PC-9 (cell line): ENCODE results near the gene TAC3. TPM values are rescaled to one million over a fixed set of nuclear protein-coding genes. Genes with fewer than 3 reads are reported as not detected.

Experiments used
- BruUV-seq: library from RNA; stranded (reverse); fragments of 400-500 nt; replicated peaks from 2 replicates; lab custom pipeline; 2021; lab: Mats Ljungman, UMichigan
- CTCF ChIA-PET: fragments of 300-600 bp; sonication (Branson Sonifier 250); formaldehyde crosslinking; loops from one replicate; lab custom pipeline; 2022; ENCODE audit warnings: antibody characterized with exemption; lab: Charles Lee
- POLR2A ChIA-PET: fragments of 300-600 bp; sonication (Branson Sonifier 250); formaldehyde crosslinking; loops from one replicate; lab custom pipeline; 2022; ENCODE audit warnings: antibody characterized with exemption; ENCODE audit not compliant: unreplicated experiment; lab: Charles Lee
- DNase-seq, 2 experiments: peaks; one replicate each; pipeline versions ENCODE4 v3.0.0 to v3.0.0-alpha.2; 2015 to 2022; ENCODE audit warnings: mixed read lengths in 1 of 2
- H2AFZ ChIP-seq: fragments of 200-600 bp; sonication (generic); 2 replicates; pipeline ENCODE4 v1.8.1; 2017; ENCODE audit warnings: antibody characterized with exemption
- H3F3A ChIP-seq: fragments of 200-600 bp; sonication (generic); 2 replicates; pipeline ENCODE4 v1.8.1; 2017; ENCODE audit warnings: antibody characterized with exemption, mild to moderate bottlenecking, low read depth; ENCODE audit not compliant: insufficient read depth
- H3K27ac ChIP-seq: fragments of 200-600 bp; sonication (generic); 2 replicates; pipeline ENCODE4 v1.6.1; 2016; ENCODE audit warnings: mixed run types
- H3K27me3 ChIP-seq: fragments of 200-600 bp; sonication (generic); 2 replicates; pipeline ENCODE4 v1.6.1; 2016; ENCODE audit warnings: low read depth, mixed run types; ENCODE audit not compliant: insufficient read depth
- H3K36me3 ChIP-seq: fragments of 200-600 bp; sonication (generic); 2 replicates; pipeline ENCODE4 v1.6.1; 2016; ENCODE audit warnings: low read depth, mixed run types
- H3K4me1 ChIP-seq: fragments of 200-600 bp; sonication (generic); replicated peaks from 2 replicates; pipeline ENCODE4 v1.6.1; 2016; ENCODE audit warnings: mixed run types; ENCODE audit not compliant: insufficient read depth
- H3K4me2 ChIP-seq: fragments of 200-600 bp; sonication (generic); 2 replicates; pipeline ENCODE4 v1.6.1; 2017; ENCODE audit warnings: mixed run types
- H3K4me3 ChIP-seq: fragments of 200-600 bp; sonication (generic); 2 replicates; pipeline ENCODE4 v1.6.1; 2016; ENCODE audit warnings: mixed run types
- H3K79me2 ChIP-seq: fragments of 200-600 bp; sonication (generic); 2 replicates; pipeline ENCODE4 v1.6.1; 2017; ENCODE audit warnings: low read depth, mixed run types
- H3K9me2 ChIP-seq: fragments of 200-600 bp; sonication (generic); 2 replicates; pipeline ENCODE4 v1.8.1; 2017; ENCODE audit warnings: mild to moderate bottlenecking; ENCODE audit not compliant: insufficient read depth
- H3K9me3 ChIP-seq: fragments of 200-600 bp; sonication (generic); 2 replicates; pipeline ENCODE4 v1.8.1; 2016; ENCODE audit warnings: low read depth; ENCODE audit not compliant: insufficient read depth
- H4K20me1 ChIP-seq: fragments of 200-600 bp; sonication (generic); 2 replicates; pipeline ENCODE4 v1.8.1; 2017; ENCODE audit not compliant: insufficient read depth
- EZH2 ChIP-seq: fragments of 200-600 bp; sonication (generic); IDR thresholded peaks from 2 replicates; pipeline ENCODE4 v1.8.0; 2017; ENCODE audit warnings: antibody characterized with exemption, low read depth
- intact Hi-C: fragments of 100-400 bp; cut with micrococcal nuclease; formaldehyde crosslinking; loops from one replicate; pipeline ENCODE4 v1.10.0; 2022; ENCODE audit not compliant: unreplicated experiment
- total RNA-seq: library from RNA; stranded (reverse); gene quantifications from 2 replicates; pipeline ENCODE4 v1.2.3, GENCODE V29; 2021
- TF ChIP-seq, protein P1 (sequence below): fragments of 200-600 bp; sonication (generic); conservative IDR thresholded peaks from 2 replicates; pipeline ENCODE4 v1.6.1; 2017; ENCODE audit warnings: mixed run types, antibody characterized with exemption, mild to moderate bottlenecking, moderate library complexity

The TAC3 gene
- total RNA-seq, 1 experiment from 2014 or later: not detected

DNA sequence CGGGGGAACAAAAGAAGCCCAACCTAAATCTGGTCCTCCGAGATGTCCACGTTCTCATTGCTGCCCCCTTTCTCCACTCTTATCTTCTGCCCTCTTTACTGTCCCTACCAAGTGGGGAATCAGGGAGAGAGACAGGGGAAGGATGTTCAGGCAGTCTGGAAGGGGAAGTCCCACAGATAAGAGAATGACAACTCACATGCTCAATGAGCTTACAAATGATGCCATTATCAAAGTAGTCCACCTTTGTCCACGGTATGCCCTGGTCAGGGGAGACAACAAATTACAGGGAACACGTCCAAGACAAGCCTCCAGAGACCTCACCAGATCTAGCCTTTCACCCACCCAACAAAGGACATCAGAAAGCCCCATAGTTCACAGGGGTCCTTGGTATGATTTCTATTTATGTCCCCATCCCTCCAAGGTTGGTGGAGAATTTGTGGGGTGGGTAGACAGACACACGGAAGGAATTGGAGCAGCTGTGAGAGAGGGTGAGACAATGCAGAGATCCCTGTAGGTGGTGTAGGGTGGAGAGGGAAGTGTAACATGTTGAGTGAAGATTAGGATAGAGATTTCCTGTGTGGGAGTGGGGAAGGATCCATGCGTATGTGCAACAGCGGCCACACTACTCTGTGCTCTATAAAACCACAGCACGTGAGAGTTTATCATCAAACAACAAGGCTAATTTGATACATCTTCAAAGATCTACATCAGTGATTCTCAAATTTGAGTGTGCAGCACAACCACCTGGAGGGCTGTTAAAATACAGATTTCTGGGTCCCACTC, 22.9 kb upstream of the TAC3 start:
- ChIA-PET POLR2A (no interaction called here), CTCF (no interaction called here)
- intact Hi-C loops: no loop called here
- H3K4me3 ChIP-seq: no peak overlapping the region
- no peaks in the 10 kb centered on the region for H3K9me3 ChIP-seq
- no peaks in the 10 kb centered on the region for H3K36me3 ChIP-seq
- H3K4me2 ChIP-seq: no peak overlapping the region
- TF ChIP-seq, protein P1, sequence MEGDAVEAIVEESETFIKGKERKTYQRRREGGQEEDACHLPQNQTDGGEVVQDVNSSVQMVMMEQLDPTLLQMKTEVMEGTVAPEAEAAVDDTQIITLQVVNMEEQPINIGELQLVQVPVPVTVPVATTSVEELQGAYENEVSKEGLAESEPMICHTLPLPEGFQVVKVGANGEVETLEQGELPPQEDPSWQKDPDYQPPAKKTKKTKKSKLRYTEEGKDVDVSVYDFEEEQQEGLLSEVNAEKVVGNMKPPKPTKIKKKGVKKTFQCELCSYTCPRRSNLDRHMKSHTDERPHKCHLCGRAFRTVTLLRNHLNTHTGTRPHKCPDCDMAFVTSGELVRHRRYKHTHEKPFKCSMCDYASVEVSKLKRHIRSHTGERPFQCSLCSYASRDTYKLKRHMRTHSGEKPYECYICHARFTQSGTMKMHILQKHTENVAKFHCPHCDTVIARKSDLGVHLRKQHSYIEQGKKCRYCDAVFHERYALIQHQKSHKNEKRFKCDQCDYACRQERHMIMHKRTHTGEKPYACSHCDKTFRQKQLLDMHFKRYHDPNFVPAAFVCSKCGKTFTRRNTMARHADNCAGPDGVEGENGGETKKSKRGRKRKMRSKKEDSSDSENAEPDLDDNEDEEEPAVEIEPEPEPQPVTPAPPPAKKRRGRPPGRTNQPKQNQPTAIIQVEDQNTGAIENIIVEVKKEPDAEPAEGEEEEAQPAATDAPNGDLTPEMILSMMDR: no peak
- no peak for TF ChIP-seq EZH2
- DNase-seq: no peak
- H3K27ac ChIP-seq: no peak overlapping the region
- no peaks in the 10 kb centered on the region for H3K4me1 ChIP-seq
- no TSS peak for BruUV-seq
- no peaks in the 10 kb centered on the region for H3K9me2 ChIP-seq
- no peaks in the 10 kb centered on the region for H3K79me2 ChIP-seq
- no peak overlapping the region for H2AFZ ChIP-seq
- H3F3A ChIP-seq: no peaks in the 10 kb centered on the region
- no peaks in the 10 kb centered on the region for H4K20me1 ChIP-seq
- H3K27me3 ChIP-seq: peaks cover 63% of the 10 kb centered on the region

GRCh38 chr12:57037264-57037663, 20.9 kb upstream of the TAC3 start:
- H3K9me3 ChIP-seq: no peaks in the 10 kb centered on the region
- H3K27ac ChIP-seq: no peak overlapping the region
- H2AFZ ChIP-seq: no peak overlapping the region
- H3K9me2 ChIP-seq: no peaks in the 10 kb centered on the region
- no TSS peak for BruUV-seq
- H3K27me3 ChIP-seq: peaks cover 45% of the 10 kb centered on the region
- DNase-seq: no peak
- ChIA-PET CTCF (no interaction called here), POLR2A (no interaction called here)
- no peak overlapping the region for H3K4me3 ChIP-seq
- H4K20me1 ChIP-seq: no peaks in the 10 kb centered on the region
- H3K79me2 ChIP-seq: no peaks in the 10 kb centered on the region
- TF ChIP-seq, protein P1: no peak
- TF ChIP-seq EZH2: no peak
- H3K4me1 ChIP-seq: no peaks in the 10 kb centered on the region
- no peaks in the 10 kb centered on the region for H3F3A ChIP-seq
- intact Hi-C loops: no loop called here
- no peaks in the 10 kb centered on the region for H3K36me3 ChIP-seq
- no peak overlapping the region for H3K4me2 ChIP-seq

GRCh38 chr12:57033431-57033830, 17.1 kb upstream of the TAC3 start:
- no TSS peak for BruUV-seq
- ChIA-PET CTCF (interaction anchor here (0.6 kb wide), 1 partner anchor 12 kb away, joined by 3 read pairs; no protein-coding TSS in a partner anchor), POLR2A (no interaction called here)
- Histone ChIP-seq H4K20me1 (no peaks in the 10 kb centered on the region), H3K4me1 (no peaks in the 10 kb centered on the region), H3K36me3 (no peaks in the 10 kb centered on the region), H3K27me3 (peaks cover 37% of the 10 kb centered on the region), H3K4me2 (no peak overlapping the region), H2AFZ (no peak overlapping the region), H3K4me3 (no peak overlapping the region), H3K9me3 (no peaks in the 10 kb centered on the region), H3K79me2 (no peaks in the 10 kb centered on the region), H3F3A (no peaks in the 10 kb centered on the region), H3K9me2 (no peaks in the 10 kb centered on the region), H3K27ac (no peak overlapping the region)
- no peak for TF ChIP-seq EZH2
- TF ChIP-seq, protein P1: no peak
- peak in 1 of 2 experiments; percentile 33 for DNase-seq
- intact Hi-C loops: loop anchor here (2.0 kb wide), 1 partner anchor 57 kb away; no protein-coding TSS in a partner anchor
